Measurements from ENCODE around the gene SCO1. TPM values are rescaled to one million over a fixed set of nuclear protein-coding genes. Genes with fewer than 3 reads are reported as not detected.
A peak's percentile ranks its signal among the peaks of the same experiment; 100 is the strongest.

The SCO1 gene
- total RNA-seq, 1 experiment from 2014 or later: 28.0 TPM

DNA sequence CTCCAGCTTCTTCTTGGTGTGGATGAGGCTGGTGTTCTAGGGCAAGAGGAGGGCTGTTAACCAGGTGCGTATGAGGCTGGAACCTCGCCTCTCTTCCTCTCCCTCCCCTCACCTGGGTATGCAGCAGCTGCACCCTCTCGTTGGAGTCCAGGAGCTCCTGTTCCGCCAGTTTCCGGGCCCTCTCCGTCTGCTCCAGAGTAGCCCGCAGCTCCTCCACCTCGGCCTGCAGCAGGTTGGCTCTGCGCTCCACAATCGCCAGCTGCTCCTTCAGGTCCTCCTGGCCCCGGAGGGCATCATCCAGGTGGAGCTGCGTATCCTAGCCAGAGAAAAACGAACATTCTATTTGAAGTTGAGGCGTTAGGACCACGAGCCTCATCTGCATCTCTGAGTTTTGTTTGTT lies 65.6 kb downstream of the SCO1 start:
- H3K36me3 ChIP-seq (ENCODE audit: control insufficient read depth, insufficient read depth, low read length): no peaks in the 10 kb centered on the region
- ChIA-PET POLR2A (no interaction called here), CTCF (no interaction called here)
- in situ Hi-C loops (cut with HindIII; ENCODE audit: low pct_unique_long_range_greater_than_20kb, low sequenced_read_pairs) (no loop called here), intact Hi-C loops (cut with micrococcal nuclease; ENCODE audit: unreplicated experiment) (no loop called here)
- no TSS peak for BruUV-seq (replicated peaks)
- no peak overlapping the region for H3K27ac ChIP-seq (ENCODE audit: low read length)
- H3K27me3 ChIP-seq (ENCODE audit: control insufficient read depth, insufficient read depth, low read length): no peaks in the 10 kb centered on the region
- TF ChIP-seq, protein P1, sequence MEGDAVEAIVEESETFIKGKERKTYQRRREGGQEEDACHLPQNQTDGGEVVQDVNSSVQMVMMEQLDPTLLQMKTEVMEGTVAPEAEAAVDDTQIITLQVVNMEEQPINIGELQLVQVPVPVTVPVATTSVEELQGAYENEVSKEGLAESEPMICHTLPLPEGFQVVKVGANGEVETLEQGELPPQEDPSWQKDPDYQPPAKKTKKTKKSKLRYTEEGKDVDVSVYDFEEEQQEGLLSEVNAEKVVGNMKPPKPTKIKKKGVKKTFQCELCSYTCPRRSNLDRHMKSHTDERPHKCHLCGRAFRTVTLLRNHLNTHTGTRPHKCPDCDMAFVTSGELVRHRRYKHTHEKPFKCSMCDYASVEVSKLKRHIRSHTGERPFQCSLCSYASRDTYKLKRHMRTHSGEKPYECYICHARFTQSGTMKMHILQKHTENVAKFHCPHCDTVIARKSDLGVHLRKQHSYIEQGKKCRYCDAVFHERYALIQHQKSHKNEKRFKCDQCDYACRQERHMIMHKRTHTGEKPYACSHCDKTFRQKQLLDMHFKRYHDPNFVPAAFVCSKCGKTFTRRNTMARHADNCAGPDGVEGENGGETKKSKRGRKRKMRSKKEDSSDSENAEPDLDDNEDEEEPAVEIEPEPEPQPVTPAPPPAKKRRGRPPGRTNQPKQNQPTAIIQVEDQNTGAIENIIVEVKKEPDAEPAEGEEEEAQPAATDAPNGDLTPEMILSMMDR (IDR thresholded peaks at IDR 0.05): no peak
- no peak for TF ChIP-seq POLR2AphosphoS5 (IDR thresholded peaks at IDR 0.05; ENCODE audit: low read depth, low read length)
- TF ChIP-seq, protein P2, sequence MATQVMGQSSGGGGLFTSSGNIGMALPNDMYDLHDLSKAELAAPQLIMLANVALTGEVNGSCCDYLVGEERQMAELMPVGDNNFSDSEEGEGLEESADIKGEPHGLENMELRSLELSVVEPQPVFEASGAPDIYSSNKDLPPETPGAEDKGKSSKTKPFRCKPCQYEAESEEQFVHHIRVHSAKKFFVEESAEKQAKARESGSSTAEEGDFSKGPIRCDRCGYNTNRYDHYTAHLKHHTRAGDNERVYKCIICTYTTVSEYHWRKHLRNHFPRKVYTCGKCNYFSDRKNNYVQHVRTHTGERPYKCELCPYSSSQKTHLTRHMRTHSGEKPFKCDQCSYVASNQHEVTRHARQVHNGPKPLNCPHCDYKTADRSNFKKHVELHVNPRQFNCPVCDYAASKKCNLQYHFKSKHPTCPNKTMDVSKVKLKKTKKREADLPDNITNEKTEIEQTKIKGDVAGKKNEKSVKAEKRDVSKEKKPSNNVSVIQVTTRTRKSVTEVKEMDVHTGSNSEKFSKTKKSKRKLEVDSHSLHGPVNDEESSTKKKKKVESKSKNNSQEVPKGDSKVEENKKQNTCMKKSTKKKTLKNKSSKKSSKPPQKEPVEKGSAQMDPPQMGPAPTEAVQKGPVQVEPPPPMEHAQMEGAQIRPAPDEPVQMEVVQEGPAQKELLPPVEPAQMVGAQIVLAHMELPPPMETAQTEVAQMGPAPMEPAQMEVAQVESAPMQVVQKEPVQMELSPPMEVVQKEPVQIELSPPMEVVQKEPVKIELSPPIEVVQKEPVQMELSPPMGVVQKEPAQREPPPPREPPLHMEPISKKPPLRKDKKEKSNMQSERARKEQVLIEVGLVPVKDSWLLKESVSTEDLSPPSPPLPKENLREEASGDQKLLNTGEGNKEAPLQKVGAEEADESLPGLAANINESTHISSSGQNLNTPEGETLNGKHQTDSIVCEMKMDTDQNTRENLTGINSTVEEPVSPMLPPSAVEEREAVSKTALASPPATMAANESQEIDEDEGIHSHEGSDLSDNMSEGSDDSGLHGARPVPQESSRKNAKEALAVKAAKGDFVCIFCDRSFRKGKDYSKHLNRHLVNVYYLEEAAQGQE (IDR thresholded peaks at IDR 0.05; ENCODE audit: insufficient read depth in 1 of 2, low read depth in 2 of 2, low read length in 1 of 2): no peak
- no peak for TF ChIP-seq SIN3A (IDR thresholded peaks at IDR 0.05; ENCODE audit: borderline replicate concordance, insufficient read depth, low read depth, low read length)
- TF ChIP-seq TCF7L2 (IDR thresholded peaks at IDR 0.05; ENCODE audit: low read depth, low read length): no peak
- H3K4me3 ChIP-seq (ENCODE audit: low read depth in 2 of 2, low read length in 2 of 2): no peak overlapping the region
- H3K4me1 ChIP-seq (ENCODE audit: control insufficient read depth, insufficient read depth, low read length): no peaks in the 10 kb centered on the region
- no peak for DNase-seq (ENCODE audit: low read depth, low spot score)
- H3K9me3 ChIP-seq (ENCODE audit: control insufficient read depth, insufficient read depth, low read depth, low read length): no peaks in the 10 kb centered on the region
- no peak for ATAC-seq

DNA sequence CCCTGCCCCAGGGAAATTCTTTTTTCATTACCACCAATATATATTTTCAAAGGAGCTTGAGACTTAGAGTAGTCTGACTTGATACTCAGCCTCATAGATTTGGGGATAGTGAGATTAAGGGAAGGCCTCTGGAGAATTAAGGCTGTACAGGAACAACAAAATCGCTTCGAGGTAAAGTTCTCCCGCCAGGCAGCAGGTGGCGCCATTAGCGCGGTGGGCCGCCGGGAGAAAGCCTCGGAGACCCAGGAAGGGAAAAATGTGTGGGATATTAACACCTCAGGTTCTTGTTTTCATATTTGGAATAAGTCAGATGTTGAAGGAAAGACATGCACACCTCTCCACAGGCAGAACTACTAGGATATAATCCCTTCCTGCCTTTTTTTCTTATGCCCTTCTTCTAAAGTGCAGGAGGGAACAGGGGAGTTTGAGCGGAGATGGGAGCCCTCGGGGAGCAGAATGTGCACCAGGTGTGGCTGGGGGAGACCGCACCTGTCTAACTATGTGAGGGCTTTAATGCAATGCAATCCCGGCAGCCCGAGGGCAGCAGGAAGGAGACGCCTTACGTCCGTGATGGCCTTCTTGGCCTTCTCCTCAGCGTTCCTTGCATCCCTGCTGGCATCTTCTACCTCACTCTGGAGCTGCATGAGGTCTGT lies 66.2 kb downstream of the SCO1 start:
- no peaks in the 10 kb centered on the region for H3K36me3 ChIP-seq (ENCODE audit: control insufficient read depth, insufficient read depth, low read length)
- POLR2A ChIA-PET: no interaction called here
- H3K4me1 ChIP-seq (ENCODE audit: control insufficient read depth, insufficient read depth, low read length): no peaks in the 10 kb centered on the region
- H3K9me3 ChIP-seq (ENCODE audit: control insufficient read depth, insufficient read depth, low read depth, low read length): no peaks in the 10 kb centered on the region
- no peak for DNase-seq (ENCODE audit: low read depth, low spot score)
- TF ChIP-seq, protein P2 (IDR thresholded peaks at IDR 0.05; ENCODE audit: insufficient read depth in 1 of 2, low read depth in 2 of 2, low read length in 1 of 2): no peak
- TF ChIP-seq, protein P1 (IDR thresholded peaks at IDR 0.05): peak; percentile 96
- intact Hi-C loops (cut with micrococcal nuclease; ENCODE audit: unreplicated experiment) (no loop called here), in situ Hi-C loops (cut with HindIII; ENCODE audit: low pct_unique_long_range_greater_than_20kb, low sequenced_read_pairs) (no loop called here)
- ATAC-seq: peak; percentile 56; the same call in 1 of the 2 replicates
- no peak overlapping the region for H3K4me3 ChIP-seq (ENCODE audit: low read depth in 2 of 2, low read length in 2 of 2)
- BruUV-seq (replicated peaks): no TSS peak
- H3K27ac ChIP-seq (ENCODE audit: low read length): no peak overlapping the region
- no peaks in the 10 kb centered on the region for H3K27me3 ChIP-seq (ENCODE audit: control insufficient read depth, insufficient read depth, low read length)
- CTCF ChIA-PET: no interaction called here

Measured in Panc1 (cell line).